Measurements from ENCODE around the gene PAF1. TPM values are rescaled to one million over a fixed set of nuclear protein-coding genes. Genes with fewer than 3 reads are reported as not detected.
"Not testable (repeated sequence)": the region's sequence is repeated elsewhere in the genome, so short reads cannot be mapped to it uniquely, and the experiment has no call there.

The PAF1 gene
- total RNA-seq, 2 donors from 2014 or later, result 34.8 to 54.3 TPM

GRCh38 chr19:39384839-39385568 lies 5.9 kb downstream of the PAF1 start:
- Histone ChIP-seq H3K36me3 (peaks cover 87% of the 10 kb centered on the region), H3K27me3 (no peaks in the 10 kb centered on the region), H3K27ac (no peak overlapping the region), H3K4me3 (no peak overlapping the region), H3K4me1 (peaks cover 0 to 4% of the 10 kb centered on the region in 2 donors), H3K9me3 (no peaks in the 10 kb centered on the region)
- DNase-seq (ENCODE audit: low spot score), result no peak
- TF ChIP-seq CTCF (IDR thresholded peaks at IDR 0.05), result no peak

GRCh38 chr19:39382991-39383828 lies 7.7 kb downstream of the PAF1 start:
- H3K36me3 ChIP-seq, result peaks cover 92% of the 10 kb centered on the region
- no peak overlapping the region for H3K27ac ChIP-seq
- no peak for DNase-seq (ENCODE audit: low spot score)

GRCh38 chr19:39381910-39382611 lies 8.8 kb downstream of the PAF1 start:
- Histone ChIP-seq H3K27ac (no peak overlapping the region), H3K4me1 (no peaks in the 10 kb centered on the region), H3K9me3 (no peaks in the 10 kb centered on the region), H3K4me3 (no peak overlapping the region), H3K36me3 (peaks cover 92% of the 10 kb centered on the region), H3K27me3 (no peaks in the 10 kb centered on the region)
- DNase-seq (ENCODE audit: low spot score), result no peak
- no peak for TF ChIP-seq CTCF (IDR thresholded peaks at IDR 0.05)

More at GRCh38 chr19:39382991-39383828, 7.7 kb downstream of the PAF1 start:
- H3K4me3 ChIP-seq, result no peak overlapping the region
- H3K27me3 ChIP-seq, result no peaks in the 10 kb centered on the region
- H3K9me3 ChIP-seq, result no peaks in the 10 kb centered on the region
- no peaks in the 10 kb centered on the region for H3K4me1 ChIP-seq
- no peak for TF ChIP-seq CTCF (IDR thresholded peaks at IDR 0.05)

- no peak for DNase-seq (ENCODE audit: low spot score)
- no peak overlapping the region for H3K27ac ChIP-seq
- TF ChIP-seq CTCF (IDR thresholded peaks at IDR 0.05), result no peak
These were observed 10.1 kb downstream of the PAF1 start for GRCh38 chr19:39380521-39381502.

GRCh38 chr19:39379865-39380396 lies 11.0 kb downstream of the PAF1 start:
- Histone ChIP-seq H3K9me3 (no peaks in the 10 kb centered on the region), H3K36me3 (peaks cover 89% of the 10 kb centered on the region), H3K4me3 (no peak overlapping the region), H3K4me1 (no peaks in the 10 kb centered on the region), H3K27ac (no peak overlapping the region), H3K27me3 (no peaks in the 10 kb centered on the region)
- no peak for TF ChIP-seq CTCF (IDR thresholded peaks at IDR 0.05)
- DNase-seq (ENCODE audit: low spot score), result no peak

More at GRCh38 chr19:39380521-39381502, 10.1 kb downstream of the PAF1 start:
- Histone ChIP-seq H3K36me3 (peaks cover 92% of the 10 kb centered on the region), H3K4me1 (no peaks in the 10 kb centered on the region), H3K27me3 (no peaks in the 10 kb centered on the region), H3K9me3 (no peaks in the 10 kb centered on the region), H3K4me3 (no peak overlapping the region)

- H3K27ac ChIP-seq; H3K9me3 ChIP-seq; H3K27me3 ChIP-seq; H3K4me3 ChIP-seq; H3K4me1 ChIP-seq; DNase-seq (ENCODE audit: low spot score): not testable (repeated sequence)
- H3K36me3 ChIP-seq, result peaks cover 88% of the 10 kb centered on the region
These were observed 11.5 kb downstream of the PAF1 start for GRCh38 chr19:39379366-39379765.

All from right atrium auricular region (tissue), 2 donors.